Large intestine (tissue), 3 donors: ENCODE results near the gene TEX264. TPM values are rescaled to one million over a fixed set of nuclear protein-coding genes. Genes with fewer than 3 reads are reported as not detected.

Experiments
- DNase-seq, 2 donors: peaks; one replicate each; pipeline versions ENCODE4 v3.0.0 to v3.0.0-alpha.2; 2013
- H3K27ac ChIP-seq: one replicate; pipeline ENCODE4 v1.5.1; 2013; ENCODE audit warnings: low read length
- H3K27me3 ChIP-seq: 2 replicates; pipeline ENCODE4 v1.6.1; 2013; ENCODE audit warnings: low read length; ENCODE audit not compliant: control insufficient read depth, insufficient read depth
- H3K36me3 ChIP-seq: 2 replicates; pipeline ENCODE4 v1.6.1; 2013; ENCODE audit warnings: low read length; ENCODE audit not compliant: control insufficient read depth, insufficient read depth
- H3K4me1 ChIP-seq: one replicate; pipeline ENCODE4 v1.6.1; 2013; ENCODE audit warnings: low read length; ENCODE audit not compliant: control insufficient read depth, insufficient read depth
- H3K4me3 ChIP-seq: one replicate; pipeline ENCODE4 v1.5.1; 2013; ENCODE audit warnings: low read length
- H3K9me3 ChIP-seq: one replicate; pipeline ENCODE4 v1.6.1; 2013; ENCODE audit warnings: mild to moderate bottlenecking, low read depth, low read length, moderate library complexity; ENCODE audit not compliant: control insufficient read depth
- WGBS: methylation state at CpG from one replicate; pipeline ENCODE4 v1.1.5; 2013; ENCODE audit warnings: low lambda C conversion rate; ENCODE audit not compliant: insufficient coverage; 5-methylcytosine and 5-hydroxymethylcytosine counted together
- polyA plus RNA-seq: library from polyadenylated mRNA; unstranded; fragments of 120-200 nt; gene quantifications from one replicate; pipeline ENCODE4 v1.2.1, GENCODE V29; 2013

The TEX264 gene
- polyA plus RNA-seq, 1 donor = 42.0 TPM

DNA sequence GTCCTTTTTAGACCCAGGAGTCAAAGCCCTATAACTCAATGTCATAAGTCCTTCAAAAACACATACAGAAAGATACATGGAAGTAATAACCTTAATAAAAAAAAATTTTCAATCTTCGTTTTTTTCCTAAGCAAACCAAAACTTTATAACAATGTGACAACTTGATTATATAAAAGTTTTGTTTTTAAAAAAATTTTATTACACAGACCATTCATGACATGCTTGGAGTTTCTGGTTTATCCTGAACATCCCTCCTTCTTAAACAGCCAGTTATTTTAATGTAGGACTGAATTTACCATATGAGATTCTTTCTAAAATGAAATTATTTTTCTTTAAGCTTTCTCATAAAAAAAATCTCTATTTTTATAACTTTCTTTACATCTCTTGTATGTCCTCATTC lies 77.3 kb downstream of the TEX264 start:
- no peaks in the 10 kb centered on the region for H3K4me1 ChIP-seq
- H3K27ac ChIP-seq = no peak overlapping the region
- H3K4me3 ChIP-seq = no peak overlapping the region
- no peaks in the 10 kb centered on the region for H3K27me3 ChIP-seq
- no peak for DNase-seq
- H3K36me3 ChIP-seq = no peaks in the 10 kb centered on the region
- 57% methylated on average over 1 of the region's 1 CpG for WGBS
- H3K9me3 ChIP-seq = no peaks in the 10 kb centered on the region

- H3K4me3 ChIP-seq = no peak overlapping the region
- no peaks in the 10 kb centered on the region for H3K27me3 ChIP-seq
- H3K4me1 ChIP-seq = no peaks in the 10 kb centered on the region
- no peaks in the 10 kb centered on the region for H3K9me3 ChIP-seq
- no peaks in the 10 kb centered on the region for H3K36me3 ChIP-seq
- H3K27ac ChIP-seq = no peak overlapping the region
- WGBS = no CpG with 5 or more reads among the region's 1 CpG
- DNase-seq = no peak
These were observed 79.8 kb downstream of the TEX264 start for GRCh38 chr3:51750878-51751277.

DNA sequence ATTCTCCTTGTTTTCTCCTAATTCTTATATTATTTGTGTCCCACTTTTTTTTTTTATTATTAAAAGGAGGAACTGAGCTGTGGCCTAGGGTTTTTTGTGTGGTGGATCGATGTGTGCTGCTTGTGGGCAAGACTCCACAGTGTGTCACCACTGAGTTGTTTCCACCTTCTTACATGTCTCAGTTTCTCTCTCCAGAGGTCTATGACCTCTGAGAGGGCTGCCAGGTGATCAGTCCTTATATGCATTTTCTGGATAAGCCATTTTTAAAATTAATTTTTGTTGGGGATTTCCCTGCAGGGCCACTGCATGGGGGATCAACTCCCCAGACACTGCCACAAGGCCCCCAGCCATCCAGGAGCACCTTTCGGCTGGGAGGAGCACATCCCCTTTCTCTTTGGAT lies 80.2 kb downstream of the TEX264 start:
- no peaks in the 10 kb centered on the region for H3K9me3 ChIP-seq
- no peaks in the 10 kb centered on the region for H3K27me3 ChIP-seq
- no peaks in the 10 kb centered on the region for H3K4me1 ChIP-seq
- H3K27ac ChIP-seq = no peak overlapping the region
- H3K36me3 ChIP-seq = no peaks in the 10 kb centered on the region
- DNase-seq = no peak
- WGBS = no CpG with 5 or more reads among the region's 2 CpGs
- no peak overlapping the region for H3K4me3 ChIP-seq

Other genes starting within 250 kb of the TEX264 start
- gene DCAF1, start 171.2 kb upstream of the TEX264 start, polyA plus RNA-seq = 19.6 TPM
- 9.7 TPM for gene RAD54L2, start 132.5 kb upstream of the TEX264 start, polyA plus RNA-seq
- 0.18 TPM for gene GRM2, start 35.8 kb downstream of the TEX264 start, polyA plus RNA-seq
- gene IQCF6, start 108.0 kb downstream of the TEX264 start, polyA plus RNA-seq = not detected
- not detected for gene IQCF2, start 190.4 kb downstream of the TEX264 start, polyA plus RNA-seq
- gene IQCF5, start 204.3 kb downstream of the TEX264 start, polyA plus RNA-seq = not detected
- gene IQCF1, start 232.1 kb downstream of the TEX264 start, polyA plus RNA-seq = not detected